Mucosa of descending colon (tissue), 3 donors: ENCODE results near the gene FAM98B. TPM values are rescaled to one million over a fixed set of nuclear protein-coding genes. Genes with fewer than 3 reads are reported as not detected.

Experiments
- ATAC-seq: fragments of 200-7000 bp; cut with Tn5 transposase; one replicate; pipeline ENCODE4 v1.9.1; 2020; ENCODE audit warnings: mild to moderate bottlenecking, moderate library complexity
- DNase-seq, 3 donors: peaks; one replicate each; pipeline ENCODE4 v3.0.0-alpha.2; 2020
- H3K36me3 ChIP-seq: fragments of 200-600 bp; one replicate; pipeline ENCODE4 v1.8.0; 2021; ENCODE audit warnings: low read depth, mild to moderate bottlenecking
- H3K4me1 ChIP-seq: fragments of 200-600 bp; one replicate; pipeline ENCODE4 v1.8.0; 2021; ENCODE audit warnings: low read depth, mild to moderate bottlenecking
- H3K4me3 ChIP-seq: fragments of 200-600 bp; one replicate; pipeline ENCODE4 v1.8.0; 2021; ENCODE audit warnings: mild to moderate bottlenecking
- H3K9me3 ChIP-seq: fragments of 200-600 bp; one replicate; pipeline ENCODE4 v1.8.0; 2021; ENCODE audit warnings: mild to moderate bottlenecking
- intact Hi-C, 2 donors: fragments of 100-400 bp; cut with DNase I in 1 of 2; cut with micrococcal nuclease in 1 of 2; formaldehyde crosslinking; loops; one replicate each; pipeline versions ENCODE4 v1.11.0 to v1.11.1; 2022; cut with DNase I, micrococcal nuclease
- total RNA-seq, 3 donors: library from RNA; stranded (reverse); fragmentation: NEBNext Ultra II Directional in 2 of 3; extraction: Animal tissue kit (Norgen Biotek cat#: 25700) in 2 of 3; gene quantifications; one replicate each; pipeline versions ENCODE4 v1.2.1 to v1.2.4, GENCODE V29; 2021 to 2023
- TF ChIP-seq, protein P1 (sequence below): fragments of 200-600 bp; IDR thresholded peaks from one replicate; pipeline ENCODE4 v1.8.0; 2022; ENCODE audit warnings: antibody characterized with exemption, mild to moderate bottlenecking
- donor health status: DM: no; HTN: no; CAD: no; lungs with moderate emphysema.
- donor health status: DM: no; HTN: no; CAD: no.
- donor health status: DM: no; HTN: yes; CAD: no.

The FAM98B gene
- total RNA-seq, 3 donors from 2014 or later, result 15.8 to 29.7 (median 21.9) TPM

- TF ChIP-seq, protein P1, sequence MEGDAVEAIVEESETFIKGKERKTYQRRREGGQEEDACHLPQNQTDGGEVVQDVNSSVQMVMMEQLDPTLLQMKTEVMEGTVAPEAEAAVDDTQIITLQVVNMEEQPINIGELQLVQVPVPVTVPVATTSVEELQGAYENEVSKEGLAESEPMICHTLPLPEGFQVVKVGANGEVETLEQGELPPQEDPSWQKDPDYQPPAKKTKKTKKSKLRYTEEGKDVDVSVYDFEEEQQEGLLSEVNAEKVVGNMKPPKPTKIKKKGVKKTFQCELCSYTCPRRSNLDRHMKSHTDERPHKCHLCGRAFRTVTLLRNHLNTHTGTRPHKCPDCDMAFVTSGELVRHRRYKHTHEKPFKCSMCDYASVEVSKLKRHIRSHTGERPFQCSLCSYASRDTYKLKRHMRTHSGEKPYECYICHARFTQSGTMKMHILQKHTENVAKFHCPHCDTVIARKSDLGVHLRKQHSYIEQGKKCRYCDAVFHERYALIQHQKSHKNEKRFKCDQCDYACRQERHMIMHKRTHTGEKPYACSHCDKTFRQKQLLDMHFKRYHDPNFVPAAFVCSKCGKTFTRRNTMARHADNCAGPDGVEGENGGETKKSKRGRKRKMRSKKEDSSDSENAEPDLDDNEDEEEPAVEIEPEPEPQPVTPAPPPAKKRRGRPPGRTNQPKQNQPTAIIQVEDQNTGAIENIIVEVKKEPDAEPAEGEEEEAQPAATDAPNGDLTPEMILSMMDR, result no peak
- intact Hi-C loops, result loop anchor here in 1 of 2 donors (10.0 kb wide), 2 partner anchors 85 to 205 kb away; partner anchors contain the start of gene RASGRP1
- Histone ChIP-seq H3K4me3 (no peak overlapping the region), H3K9me3 (no peaks in the 10 kb centered on the region), H3K36me3 (no peaks in the 10 kb centered on the region), H3K4me1 (no peaks in the 10 kb centered on the region)
- ATAC-seq (no peak), DNase-seq (no peak)
Observed at GRCh38 chr15:38479756-38480155, 25.8 kb downstream of the FAM98B start.

DNA sequence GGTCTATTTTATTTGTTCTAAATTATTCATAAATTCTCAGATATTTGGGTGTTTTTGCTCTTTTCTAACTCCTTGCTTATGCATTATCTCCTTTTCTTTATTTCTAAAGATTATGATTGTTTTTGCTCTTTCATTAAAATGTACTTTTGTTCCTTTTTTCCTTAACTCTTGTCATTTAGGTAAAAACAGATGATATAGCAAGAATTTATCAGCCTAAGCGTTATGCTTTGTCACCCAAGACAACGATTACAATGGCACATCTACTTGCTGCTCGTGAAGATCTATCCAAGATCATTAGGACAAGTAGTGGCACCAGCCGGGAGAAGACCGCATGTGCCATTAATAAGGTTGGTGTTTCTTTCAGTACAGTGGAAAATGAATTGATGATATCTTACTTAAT, 27.2 kb downstream of the FAM98B start:
- TF ChIP-seq, protein P1, result no peak
- H3K36me3 ChIP-seq, result no peaks in the 10 kb centered on the region
- H3K9me3 ChIP-seq, result no peaks in the 10 kb centered on the region

DNA sequence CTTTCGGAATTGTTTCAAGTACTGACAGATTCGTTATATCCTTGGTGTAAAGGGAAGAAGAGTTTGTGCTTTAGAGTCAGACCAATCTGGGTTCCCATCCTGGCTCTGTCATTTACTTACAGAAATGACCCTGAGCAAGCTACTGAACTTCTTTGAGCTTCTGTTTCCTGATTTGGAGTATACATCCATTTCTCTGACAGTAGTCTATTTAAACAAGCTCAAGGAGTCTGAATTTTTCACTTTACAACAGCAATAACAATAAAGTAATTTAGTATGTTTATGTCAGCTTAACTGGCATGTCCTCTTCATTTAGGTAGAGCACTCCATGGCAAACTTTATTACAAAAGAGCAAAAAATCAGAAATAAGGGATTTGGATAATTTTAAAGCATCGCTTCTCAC, 27.8 kb downstream of the FAM98B start:
- no peak overlapping the region for H3K4me3 ChIP-seq
- no peaks in the 10 kb centered on the region for H3K36me3 ChIP-seq
- intact Hi-C loops, result no loop called here
- H3K4me1 ChIP-seq, result no peaks in the 10 kb centered on the region
- TF ChIP-seq, protein P1, result no peak
- H3K9me3 ChIP-seq, result no peaks in the 10 kb centered on the region
- ATAC-seq, result peak; percentile 79
- no peak for DNase-seq

More for the DNA sequence above, 27.2 kb downstream of the FAM98B start:
- ATAC-seq, result no peak
- no peak for DNase-seq
- Histone ChIP-seq H3K4me3 (no peak overlapping the region), H3K4me1 (no peaks in the 10 kb centered on the region)
- intact Hi-C loops, result no loop called here

GRCh38 chr15:38482572-38482971, 28.6 kb downstream of the FAM98B start:
- intact Hi-C loops, result no loop called here
- H3K36me3 ChIP-seq, result no peaks in the 10 kb centered on the region
- H3K9me3 ChIP-seq, result no peaks in the 10 kb centered on the region
- ATAC-seq, result no peak
- no peak for DNase-seq
- no peak overlapping the region for H3K4me3 ChIP-seq
- H3K4me1 ChIP-seq, result no peaks in the 10 kb centered on the region
- TF ChIP-seq, protein P1, result no peak

DNA sequence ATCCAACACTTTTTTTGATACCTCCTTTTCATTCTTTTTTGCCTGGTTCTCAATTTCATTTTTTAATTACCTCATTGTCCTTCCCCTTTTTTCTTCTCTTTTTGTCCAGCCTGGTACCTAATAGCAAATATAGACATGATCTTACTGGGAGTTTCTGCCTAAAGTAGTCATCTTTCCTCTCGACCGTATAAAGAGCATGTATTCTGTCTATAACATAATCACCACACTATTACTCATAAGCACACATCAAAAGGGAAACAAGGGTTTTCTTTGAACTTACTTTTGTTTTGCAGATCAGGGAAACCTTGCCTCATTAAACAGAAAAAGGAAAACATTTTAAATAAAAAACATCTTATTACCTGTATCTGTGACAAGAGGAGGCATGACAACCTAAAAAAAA, 33.0 kb downstream of the FAM98B start:
- Histone ChIP-seq H3K4me1 (no peaks in the 10 kb centered on the region), H3K4me3 (no peak overlapping the region), H3K9me3 (no peaks in the 10 kb centered on the region), H3K36me3 (no peaks in the 10 kb centered on the region)
- intact Hi-C loops, result no loop called here
- no peak for DNase-seq
- no peak for ATAC-seq
- TF ChIP-seq, protein P1, result no peak

GRCh38 chr15:38487378-38487777, 33.5 kb downstream of the FAM98B start:
- no peak overlapping the region for H3K4me3 ChIP-seq
- H3K9me3 ChIP-seq, result no peaks in the 10 kb centered on the region
- no peaks in the 10 kb centered on the region for H3K4me1 ChIP-seq
- TF ChIP-seq, protein P1, result no peak
- ATAC-seq (no peak), DNase-seq (no peak)
- no peaks in the 10 kb centered on the region for H3K36me3 ChIP-seq
- intact Hi-C loops, result no loop called here
